Thymus (tissue), 14 donors: Measurements from ENCODE around the gene CD53. TPM values are rescaled to one million over a fixed set of nuclear protein-coding genes. Genes with fewer than 3 reads are reported as not detected.
A peak's percentile ranks its signal among the peaks of the same experiment; 100 is the strongest.
"Not testable (repeated sequence)": the region's sequence is repeated elsewhere in the genome, so short reads cannot be mapped to it uniquely, and the experiment has no call there.

Experiments
- DNase-seq, 9 donors: peaks; one replicate each; pipeline ENCODE4 v3.0.0-alpha.2; 2013; ENCODE audit warnings: low spot score in 9 of 9, low read depth in 6 of 9, missing footprints in 1 of 9
- H3K27ac ChIP-seq, 2 donors: one replicate each; pipeline ENCODE4 v1.5.1; 2013; ENCODE audit warnings: control low read depth in 1 of 2, low read depth in 1 of 2, low read length in 1 of 2, mild to moderate bottlenecking in 1 of 2, moderate library complexity in 1 of 2
- H3K27me3 ChIP-seq, 2 donors: one replicate each; pipeline ENCODE4 v1.5.1; 2013; ENCODE audit warnings: low read length in 1 of 2; ENCODE audit not compliant: control insufficient read depth in 2 of 2, insufficient read depth in 1 of 2
- H3K36me3 ChIP-seq, 2 donors: one replicate each; pipeline ENCODE4 v1.5.1; 2013; ENCODE audit warnings: low read length in 1 of 2, mild to moderate bottlenecking in 1 of 2, moderate library complexity in 1 of 2; ENCODE audit not compliant: control insufficient read depth in 2 of 2, insufficient read depth in 2 of 2
- H3K4me1 ChIP-seq, 2 donors: one replicate each; pipeline ENCODE4 v1.5.1; 2013; ENCODE audit warnings: low read length in 2 of 2; ENCODE audit not compliant: control insufficient read depth in 2 of 2, insufficient read depth in 2 of 2
- H3K4me3 ChIP-seq, 2 donors: one replicate each; pipeline ENCODE4 v1.5.1; 2013; ENCODE audit warnings: low read length in 2 of 2, control low read depth in 1 of 2, mild to moderate bottlenecking in 1 of 2
- H3K9me3 ChIP-seq, 2 donors: one replicate each; pipeline ENCODE4 v1.5.1; 2013; ENCODE audit warnings: low read length in 1 of 2, mild to moderate bottlenecking in 1 of 2; ENCODE audit not compliant: control insufficient read depth in 2 of 2, insufficient read depth in 1 of 2
- WGBS: extraction: QIAGEN DNeasy Blood & Tissue Kit; methylation state at CpG from one replicate; pipeline ENCODE4 v1.1.7; 2013; 5-methylcytosine and 5-hydroxymethylcytosine counted together
- long read RNA-seq, 10 donors: transcript quantifications; one replicate each; lab custom pipeline, GENCODE V29; 2026
- polyA plus RNA-seq: library from polyadenylated mRNA; stranded (reverse); fragments of 200-250 nt; gene quantifications from one replicate; pipeline ENCODE4 v1.2.3, GENCODE V29; 2013
- total RNA-seq: library from RNA; stranded (reverse); fragments of 120-200 nt; gene quantifications from one replicate; pipeline ENCODE4 v1.2.4, GENCODE V29; 2013
- donor health status: healthy.

Gene CD53, protein sequence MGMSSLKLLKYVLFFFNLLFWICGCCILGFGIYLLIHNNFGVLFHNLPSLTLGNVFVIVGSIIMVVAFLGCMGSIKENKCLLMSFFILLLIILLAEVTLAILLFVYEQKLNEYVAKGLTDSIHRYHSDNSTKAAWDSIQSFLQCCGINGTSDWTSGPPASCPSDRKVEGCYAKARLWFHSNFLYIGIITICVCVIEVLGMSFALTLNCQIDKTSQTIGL
- total RNA-seq, result 166 TPM
- 262 TPM for polyA plus RNA-seq
- long read RNA-seq, donor 1, transcript CD53-201 (8 exons, 1,505 nt), result major isoform, 7 of 8 reads
- long read RNA-seq, donor 1, partial matches to known transcripts, result 0 of 8 reads
- long read RNA-seq, donor 1, other reads (novel, unspliced or antisense), result 0 of 8 reads
- long read RNA-seq, donor 2, transcript CD53-201 (8 exons, 1,505 nt), result major isoform, 51 of 124 reads
- long read RNA-seq, donor 2, partial matches to known transcripts, result 68 of 124 reads
- long read RNA-seq, donor 2, other reads (novel, unspliced or antisense), result 0 of 124 reads
- long read RNA-seq, donor 3, transcript CD53-201 (8 exons, 1,505 nt), result major isoform, 70 of 138 reads
- long read RNA-seq, donor 3, transcript CD53-203 (3 exons, 657 nt), result minor isoform, 5 of 138 reads
- long read RNA-seq, donor 3, partial matches to known transcripts, result 60 of 138 reads
- long read RNA-seq, donor 3, other reads (novel, unspliced or antisense), result 0 of 138 reads
- long read RNA-seq, donor 4, transcript CD53-201 (8 exons, 1,505 nt), result major isoform, 26 of 35 reads
- long read RNA-seq, donor 4, partial matches to known transcripts, result 6 of 35 reads
- long read RNA-seq, donor 4, other reads (novel, unspliced or antisense), result 0 of 35 reads
- long read RNA-seq, donor 5, transcript CD53-203 (3 exons, 657 nt), result minor isoform, 5 of 236 reads
- long read RNA-seq, donor 5, transcript CD53-201 (8 exons, 1,505 nt), result major isoform, 63 of 236 reads
- long read RNA-seq, donor 5, partial matches to known transcripts, result 151 of 236 reads
- long read RNA-seq, donor 5, other reads (novel, unspliced or antisense), result 12 of 236 reads
- long read RNA-seq, donor 6, transcript CD53-201 (8 exons, 1,505 nt), result major isoform, 35 of 60 reads
- long read RNA-seq, donor 6, partial matches to known transcripts, result 19 of 60 reads
- long read RNA-seq, donor 6, other reads (novel, unspliced or antisense), result 0 of 60 reads
- long read RNA-seq, donor 7, transcript CD53-201 (8 exons, 1,505 nt), result major isoform, 56 of 69 reads
- long read RNA-seq, donor 7, partial matches to known transcripts, result 6 of 69 reads
- long read RNA-seq, donor 7, other reads (novel, unspliced or antisense), result 5 of 69 reads
- long read RNA-seq, donor 8, transcript CD53-201 (8 exons, 1,505 nt), result major isoform, 23 of 41 reads
- long read RNA-seq, donor 8, partial matches to known transcripts, result 18 of 41 reads
- long read RNA-seq, donor 8, other reads (novel, unspliced or antisense), result 0 of 41 reads
- long read RNA-seq, donor 9, transcript CD53-201 (8 exons, 1,505 nt), result major isoform, 35 of 39 reads
- long read RNA-seq, donor 9, partial matches to known transcripts, result 0 of 39 reads
- long read RNA-seq, donor 9, other reads (novel, unspliced or antisense), result 0 of 39 reads
- long read RNA-seq, donor 10, transcript CD53-201 (8 exons, 1,505 nt), result major isoform, 33 of 53 reads
- long read RNA-seq, donor 10, partial matches to known transcripts, result 11 of 53 reads
- long read RNA-seq, donor 10, other reads (novel, unspliced or antisense), result 5 of 53 reads

DNA sequence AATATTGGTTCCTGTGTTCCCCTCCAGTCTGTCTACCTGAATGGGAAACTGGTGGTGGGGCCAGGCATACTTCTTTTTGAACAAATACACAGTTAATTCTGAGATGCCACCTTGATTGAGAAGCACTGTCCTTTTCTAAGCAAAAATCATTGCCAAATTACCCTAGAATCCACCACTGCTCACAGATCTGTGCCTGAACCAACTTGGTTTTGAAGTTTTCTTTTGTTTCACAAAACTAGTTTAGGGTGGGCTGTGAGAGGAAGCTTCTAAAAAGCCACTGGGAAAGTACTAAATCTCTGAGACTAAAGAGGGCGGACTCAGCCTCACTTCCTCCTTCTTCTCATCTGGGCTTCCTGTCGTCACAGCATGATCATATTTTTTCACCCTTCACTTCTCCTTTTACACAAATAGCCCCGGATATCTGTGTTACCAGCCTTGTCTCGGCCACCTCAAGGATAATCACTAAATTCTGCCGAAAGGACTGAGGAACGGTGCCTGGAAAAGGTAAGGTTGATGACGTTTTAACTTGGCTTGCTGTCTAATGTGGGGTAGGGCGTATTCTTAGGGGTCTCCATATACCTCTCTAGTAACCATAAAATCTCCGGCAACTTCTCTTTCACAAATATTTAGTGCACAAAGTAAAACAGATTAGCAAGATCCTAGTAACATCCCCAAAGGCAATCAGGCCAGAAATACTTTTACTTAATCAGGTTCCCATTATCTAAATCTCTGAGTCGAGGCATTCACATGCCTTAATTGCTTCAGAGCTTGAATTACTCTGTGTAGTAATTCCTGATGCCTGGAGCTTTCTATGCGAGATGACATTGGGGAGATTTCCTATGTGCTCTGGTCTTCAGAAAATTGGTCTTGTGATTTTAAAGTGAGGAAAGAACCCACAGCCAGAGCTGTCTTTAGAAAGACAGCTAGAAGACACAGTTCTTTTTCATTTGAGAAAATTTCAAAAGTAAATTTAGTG, at the start of gene CD53:
Gene CD53 (plus strand): TSS at position 404 of the 976 bp plus-strand sequence. CDS start 18,261 bp downstream, outside the sequence.
- Histone ChIP-seq H3K27ac (peak within 1 kb of the TSS; percentile 91 to 95), H3K36me3 (peaks cover 3 to 4% of the 10 kb centered on the region in 2 donors), H3K4me3 (peak within 1 kb of the TSS; percentile 77 to 78), H3K4me1 (peaks cover 6 to 17% of the 10 kb centered on the region in 2 donors), H3K9me3 (no peaks in the 10 kb centered on the region), H3K27me3 (no peaks in the 10 kb centered on the region)
- peak in 7 of 9 donors; percentile 57 to 89 (median 71) for DNase-seq
- 3% methylated on average over 11 of the region's 11 CpGs for WGBS

DNA sequence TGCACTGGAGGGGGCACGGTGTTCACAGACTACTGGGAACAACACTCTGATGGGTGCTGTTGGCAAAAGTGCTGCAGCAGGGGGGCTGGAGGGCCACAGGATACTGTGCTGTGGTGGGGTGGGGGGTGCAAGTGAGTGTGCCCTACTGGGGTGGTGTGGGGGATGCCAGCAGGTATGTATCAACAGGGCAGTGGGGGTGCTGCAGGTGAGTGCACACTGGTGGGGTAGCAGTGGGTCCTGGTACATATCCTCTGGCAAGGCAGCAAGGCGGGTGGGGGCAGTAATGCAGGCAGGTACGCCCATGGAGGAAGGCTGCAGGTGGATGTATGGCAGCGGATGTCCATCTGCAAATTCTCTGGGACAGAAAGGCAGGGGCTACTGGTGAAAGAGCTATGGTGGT, 48.8 kb upstream of the CD53 start:
- Histone ChIP-seq H3K4me3 (no peak overlapping the region), H3K9me3 (no peaks in the 10 kb centered on the region), H3K36me3 (no peaks in the 10 kb centered on the region), H3K4me1 (no peaks in the 10 kb centered on the region), H3K27ac (no peak overlapping the region), H3K27me3 (no peaks in the 10 kb centered on the region)
- no peak for DNase-seq
- 96% methylated on average over 4 of the region's 4 CpGs for WGBS

DNA sequence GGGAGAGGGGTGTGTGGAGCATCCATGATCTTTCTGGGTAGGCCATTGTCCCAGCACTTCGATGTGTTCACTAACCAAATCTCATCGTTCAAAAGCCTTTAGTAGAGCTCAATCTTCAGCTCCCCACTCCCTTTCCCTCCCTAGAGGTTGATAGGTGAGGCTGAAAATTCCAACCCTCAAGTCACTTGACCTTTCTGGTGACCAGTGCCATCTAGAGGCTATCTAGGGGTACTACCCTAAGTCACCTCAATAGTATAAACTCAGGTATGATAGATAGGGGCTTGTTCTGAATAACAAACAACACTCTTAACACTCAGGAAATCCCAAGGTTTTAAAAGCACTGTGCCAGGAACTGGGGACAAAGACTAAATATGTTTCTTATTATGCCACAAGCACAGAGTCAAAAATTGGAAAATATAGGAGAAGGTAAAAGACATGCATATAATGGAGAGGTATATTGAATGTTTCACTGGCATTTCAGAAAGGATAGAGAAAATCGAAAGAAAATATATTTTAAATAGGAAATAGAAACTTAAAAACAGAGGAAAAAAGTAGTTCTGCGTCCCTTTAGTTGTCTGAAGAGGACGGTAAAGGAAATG, 42.9 kb upstream of the CD53 start:
- Histone ChIP-seq H3K9me3 (no peaks in the 10 kb centered on the region), H3K27ac (no peak overlapping the region), H3K36me3 (no peaks in the 10 kb centered on the region), H3K4me3 (no peak overlapping the region), H3K4me1 (peaks cover 5 to 6% of the 10 kb centered on the region in 2 donors), H3K27me3 (no peaks in the 10 kb centered on the region)
- WGBS, result 67% methylated on average over 5 of the region's 5 CpGs
- peak; percentile 23 to 81 (median 52) for DNase-seq

- WGBS, result 94% methylated on average over 3 of the region's 3 CpGs
- H3K4me1 ChIP-seq, H3K36me3 ChIP-seq, DNase-seq, H3K27me3 ChIP-seq, H3K27ac ChIP-seq, H3K4me3 ChIP-seq, H3K9me3 ChIP-seq: not testable (repeated sequence)
Measured at GRCh38 chr1:110833779-110834178, 39.2 kb upstream of the CD53 start.

DNA sequence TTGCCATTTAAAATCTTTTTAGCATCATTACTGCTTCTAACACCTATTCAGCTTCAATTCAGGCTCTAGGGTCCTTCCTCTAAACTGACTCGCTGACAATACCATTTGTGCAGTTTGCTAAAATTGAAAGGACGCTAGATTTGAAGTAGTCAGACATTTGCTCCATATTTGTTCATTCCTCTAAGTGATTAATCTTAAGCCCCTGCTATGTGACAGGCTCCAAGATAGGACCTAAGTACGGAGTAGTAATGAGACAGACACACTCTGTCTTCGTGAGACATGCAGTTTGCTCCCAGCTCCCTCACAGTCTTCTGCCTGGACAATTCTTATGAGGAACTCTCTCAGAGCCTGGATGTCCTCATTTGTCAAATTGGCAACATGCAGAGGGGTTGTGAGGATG, 26.1 kb upstream of the CD53 start:
- H3K27ac ChIP-seq, result no peak overlapping the region
- no peaks in the 10 kb centered on the region for H3K9me3 ChIP-seq
- WGBS, result 97% methylated on average over 4 of the region's 4 CpGs

GRCh38 chr1:110850145-110850544, 22.8 kb upstream of the CD53 start:
- H3K27ac ChIP-seq, result no peak overlapping the region
- H3K27me3 ChIP-seq, result no peaks in the 10 kb centered on the region
- H3K4me3 ChIP-seq, result no peak overlapping the region
- 94% methylated on average over 2 of the region's 2 CpGs for WGBS
- H3K4me1 ChIP-seq, result no peaks in the 10 kb centered on the region
- no peaks in the 10 kb centered on the region for H3K36me3 ChIP-seq
- H3K9me3 ChIP-seq, result no peaks in the 10 kb centered on the region
- DNase-seq, result no peak

More for the DNA sequence above, 26.1 kb upstream of the CD53 start:
- Histone ChIP-seq H3K27me3 (no peaks in the 10 kb centered on the region), H3K4me1 (no peaks in the 10 kb centered on the region), H3K4me3 (no peak overlapping the region), H3K36me3 (no peaks in the 10 kb centered on the region)
- no peak for DNase-seq

DNA sequence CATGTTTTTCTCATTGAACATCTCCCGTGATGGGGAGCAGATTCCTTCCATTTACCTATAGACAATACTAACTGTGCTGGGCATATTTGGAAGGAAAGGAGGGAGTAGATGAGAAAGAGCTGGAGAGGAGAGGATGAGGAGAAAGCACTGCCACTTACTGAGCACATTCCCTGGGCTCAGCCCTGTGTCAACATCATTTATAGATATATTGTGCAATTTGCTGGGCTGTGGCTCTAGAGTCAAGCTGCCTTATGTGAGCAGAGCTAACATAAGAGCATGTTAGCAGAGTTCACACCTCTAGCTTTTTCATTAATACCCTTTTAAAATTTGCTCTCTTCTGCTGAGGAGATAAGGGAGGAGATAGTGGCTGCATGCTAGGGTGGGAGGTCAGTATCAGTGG, 22.3 kb upstream of the CD53 start:
- H3K36me3 ChIP-seq, result no peaks in the 10 kb centered on the region
- H3K9me3 ChIP-seq, result no peaks in the 10 kb centered on the region
- no peaks in the 10 kb centered on the region for H3K27me3 ChIP-seq
- H3K4me3 ChIP-seq, result no peak overlapping the region
- no peak for DNase-seq
- no peak overlapping the region for H3K27ac ChIP-seq
- no peaks in the 10 kb centered on the region for H3K4me1 ChIP-seq
- 98% methylated on average over 1 of the region's 1 CpG for WGBS
